Activated CD4-positive, alpha-beta T cell treated with anti-CD3 and anti-CD28 coated beads, Interleukin-10, Interleukin-2, amounts not matched to agents 100 ng/mL and 50 ng/mL, durations not matched to agents 16 hours and 8 hours (primary cell): ENCODE data around the gene NECAB3.
"Not testable (repeated sequence)": the region's sequence is repeated elsewhere in the genome, so short reads cannot be mapped to it uniquely, and the experiment has no call there.

Source experiments
- DNase-seq: peaks from one replicate; pipeline ENCODE4 v3.0.0-alpha.2; 2020

Gene NECAB3, protein sequence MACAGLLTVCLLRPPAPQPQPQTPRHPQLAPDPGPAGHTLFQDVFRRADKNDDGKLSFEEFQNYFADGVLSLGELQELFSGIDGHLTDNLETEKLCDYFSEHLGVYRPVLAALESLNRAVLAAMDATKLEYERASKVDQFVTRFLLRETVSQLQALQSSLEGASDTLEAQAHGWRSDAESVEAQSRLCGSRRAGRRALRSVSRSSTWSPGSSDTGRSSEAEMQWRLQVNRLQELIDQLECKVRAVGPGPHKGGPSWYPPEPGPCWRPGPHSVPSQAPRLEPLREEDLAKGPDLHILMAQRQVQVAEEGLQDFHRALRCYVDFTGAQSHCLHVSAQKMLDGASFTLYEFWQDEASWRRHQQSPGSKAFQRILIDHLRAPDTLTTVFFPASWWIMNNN

DNA sequence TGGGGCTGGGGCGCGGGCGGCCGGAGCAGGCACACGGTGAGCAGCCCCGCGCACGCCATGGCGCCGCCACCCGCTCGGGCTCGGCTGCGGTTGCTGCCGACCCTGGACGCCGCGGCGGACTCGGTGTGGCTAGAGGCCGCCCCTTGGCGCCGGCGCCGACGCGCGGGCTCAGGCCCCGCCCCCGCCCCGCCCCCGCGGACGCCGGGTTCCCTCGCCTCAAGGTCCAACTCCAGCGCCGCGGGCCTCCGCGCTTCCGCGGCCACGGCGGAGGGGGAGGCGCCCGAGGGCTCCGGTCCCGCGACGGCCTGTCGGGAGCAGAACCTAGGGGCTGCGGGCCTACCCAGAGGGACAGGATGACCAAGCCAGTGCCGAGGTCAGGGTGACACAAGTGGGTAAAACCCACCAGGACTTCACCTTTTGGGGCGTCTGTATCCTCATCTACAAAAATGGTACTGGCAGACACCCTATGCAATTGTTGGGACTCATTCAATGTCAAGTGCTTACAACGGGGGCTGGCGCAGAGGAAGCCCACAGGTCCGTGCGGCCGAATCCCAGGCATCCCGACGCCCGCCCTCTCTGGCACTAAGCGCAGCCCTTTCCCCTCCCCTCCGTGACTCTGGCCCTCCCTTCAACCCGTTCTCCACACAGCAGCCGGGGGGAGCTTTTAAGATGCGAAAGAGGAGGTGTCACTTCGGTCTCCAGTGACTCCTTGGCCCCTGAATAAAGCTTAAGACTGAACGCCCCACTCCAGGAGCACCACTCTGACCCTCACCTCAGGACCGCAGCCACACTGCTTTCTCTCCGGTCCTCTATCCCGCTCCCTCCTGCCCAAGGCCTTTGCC is at the start of gene NECAB3:
NECAB3 (minus strand) TSS at position 135 of the 842 bp plus-strand sequence; CDS start at position 59, 76 bp downstream.
- peak; percentile 78 for DNase-seq

DNA sequence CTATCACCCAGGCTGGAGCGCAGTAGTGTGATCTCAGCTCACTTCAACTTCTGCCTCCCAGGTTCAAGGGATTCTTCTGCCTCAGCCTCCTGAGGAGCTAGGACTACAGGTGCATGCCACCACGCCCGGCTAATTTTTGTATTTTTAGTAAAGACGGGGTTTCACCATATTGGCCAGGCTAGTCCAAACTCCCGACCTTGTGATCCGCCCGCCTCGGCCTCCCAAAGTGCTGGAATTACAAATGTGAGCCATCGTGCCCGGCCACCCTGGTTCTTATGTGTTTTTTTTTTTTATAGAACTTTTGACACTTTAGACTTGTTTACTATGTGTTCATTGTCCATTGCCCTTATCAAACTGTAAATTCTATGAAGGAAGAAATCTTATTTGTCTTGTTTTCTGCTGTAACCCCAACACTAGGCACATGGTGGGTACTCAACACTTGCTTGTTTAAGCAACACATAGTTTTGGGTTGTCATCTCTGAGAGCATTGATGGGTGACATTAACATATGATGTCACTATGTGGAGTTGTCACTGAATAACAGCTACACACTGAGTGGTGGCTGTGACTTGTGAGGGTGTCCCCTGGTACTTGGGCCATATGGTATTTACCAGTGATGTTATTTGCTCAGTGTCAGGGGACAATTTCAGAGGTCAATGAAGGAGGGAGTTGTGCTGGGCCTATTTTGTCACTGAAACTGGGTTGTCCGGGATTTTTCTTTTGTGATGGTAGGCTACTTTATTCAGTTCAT is 47.3 kb upstream of the NECAB3 start:
- no peak for DNase-seq

DNA sequence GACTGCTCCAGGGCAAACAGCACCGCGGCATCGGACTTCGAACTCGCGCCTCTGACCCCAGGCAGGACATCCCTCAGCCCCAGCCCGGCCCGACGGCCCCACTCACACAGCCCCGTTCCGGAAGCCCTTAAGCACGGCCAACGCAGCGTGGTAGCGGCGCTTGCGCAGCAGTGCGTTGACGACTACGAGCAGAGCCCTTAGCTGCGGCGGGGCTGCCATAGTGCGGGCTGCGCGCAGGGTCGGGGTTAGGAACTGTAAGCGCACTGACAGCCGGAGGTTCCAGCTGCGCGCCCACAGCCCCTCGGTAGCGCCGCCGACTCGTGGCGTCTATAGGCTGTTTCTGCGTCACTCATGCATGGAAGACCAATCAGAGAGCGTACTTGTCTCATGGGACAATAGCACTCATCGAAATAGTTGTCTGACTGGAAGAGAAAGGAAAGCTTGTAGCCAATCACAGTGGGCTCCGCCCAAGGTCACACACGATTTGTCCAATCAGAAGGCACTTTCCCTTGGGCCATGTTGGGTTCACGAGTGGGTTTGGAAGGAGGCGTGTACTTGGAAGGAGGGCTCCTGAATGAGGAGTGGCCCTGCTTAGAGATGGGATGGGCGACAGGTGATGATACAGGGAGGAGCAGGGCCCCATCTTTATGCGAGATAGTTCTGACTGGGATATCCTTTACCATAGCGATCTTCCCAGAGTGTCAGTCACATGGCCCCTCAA is 45.9 kb upstream of the NECAB3 start, which contains the start of gene PXMP4:
PXMP4 (minus strand) TSS at position 322 of the 721 bp plus-strand sequence; CDS start at position 219, 103 bp downstream.
- DNase-seq, result peak; percentile 97

DNA sequence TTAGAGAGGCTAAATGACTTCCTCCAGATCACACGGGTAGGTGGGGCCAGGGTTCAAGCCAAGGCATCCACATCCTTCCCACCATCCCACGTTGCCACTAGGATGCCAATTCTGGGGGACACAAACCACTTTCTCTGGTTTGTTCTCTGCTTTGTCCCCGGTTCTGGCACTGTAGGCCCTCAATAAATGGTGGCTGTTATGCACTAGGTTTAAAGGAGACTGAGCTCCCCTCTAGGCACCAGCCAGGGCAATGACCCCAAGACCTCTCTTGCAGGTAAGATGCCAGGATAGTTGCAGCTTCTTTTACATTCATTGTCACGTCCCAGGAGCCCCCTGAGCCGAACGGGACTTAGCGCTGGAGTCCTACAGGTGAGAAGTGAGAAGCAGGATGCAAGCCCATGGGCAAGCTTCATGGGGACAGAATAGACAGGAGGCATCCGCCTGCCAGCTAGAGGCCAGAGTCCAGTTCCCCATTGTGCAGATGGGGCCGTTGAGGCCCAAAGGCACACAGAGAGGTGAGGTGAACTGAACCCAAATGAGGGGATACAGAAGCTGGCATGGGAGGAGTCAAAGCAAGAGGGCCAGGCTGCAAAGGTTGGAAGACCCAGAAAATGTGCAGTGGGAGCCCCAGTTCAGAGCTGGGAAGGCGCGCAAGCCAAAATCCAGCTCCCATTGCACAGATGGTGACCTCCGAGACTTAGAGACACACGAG is 45.2 kb upstream of the NECAB3 start:
- DNase-seq, result peak; percentile 22

DNA sequence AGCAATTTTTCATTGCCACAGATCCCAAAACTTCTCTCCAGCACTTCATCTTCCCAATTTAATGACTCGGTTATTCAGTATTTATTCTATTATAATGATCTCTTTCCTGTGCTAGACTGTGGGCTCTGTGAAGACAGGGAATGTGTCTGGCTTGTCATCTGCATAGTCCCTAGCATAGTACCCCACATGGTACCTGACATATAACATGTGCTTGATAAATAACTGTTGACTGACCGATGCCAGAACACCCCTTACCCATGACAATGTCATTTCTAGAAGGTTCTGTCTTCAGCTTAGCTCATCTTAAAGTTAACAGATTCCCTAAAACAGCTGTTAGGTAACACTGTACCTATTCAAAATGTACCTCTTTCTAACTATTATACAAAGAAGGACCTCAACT is 42.3 kb upstream of the NECAB3 start:
- no peak for DNase-seq

DNA sequence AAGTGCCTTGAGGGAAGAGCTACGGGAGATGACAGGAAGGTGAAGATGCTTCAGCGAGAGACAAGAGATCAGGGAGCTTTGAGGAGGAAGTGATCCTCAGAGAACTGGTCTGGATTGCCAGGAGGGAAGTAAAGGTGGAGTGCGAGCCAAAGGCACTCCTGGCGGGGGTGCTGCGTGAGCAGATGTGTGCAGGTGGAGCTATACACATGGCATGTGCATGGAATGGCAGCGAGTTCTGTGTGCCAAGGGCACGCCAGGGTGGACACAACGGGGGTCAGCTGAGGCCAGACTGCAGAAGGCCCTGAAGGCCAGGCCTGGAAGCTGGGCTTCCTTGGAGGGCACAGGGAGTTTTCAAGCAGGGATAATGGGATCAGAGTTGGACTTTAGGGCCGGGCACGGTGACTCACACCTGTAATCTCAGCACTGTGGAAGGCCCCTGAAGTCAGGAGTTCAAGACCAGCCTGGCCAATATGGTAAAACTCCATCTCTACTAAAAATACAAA is 39.7 kb upstream of the NECAB3 start:
- DNase-seq, result no peak

DNA sequence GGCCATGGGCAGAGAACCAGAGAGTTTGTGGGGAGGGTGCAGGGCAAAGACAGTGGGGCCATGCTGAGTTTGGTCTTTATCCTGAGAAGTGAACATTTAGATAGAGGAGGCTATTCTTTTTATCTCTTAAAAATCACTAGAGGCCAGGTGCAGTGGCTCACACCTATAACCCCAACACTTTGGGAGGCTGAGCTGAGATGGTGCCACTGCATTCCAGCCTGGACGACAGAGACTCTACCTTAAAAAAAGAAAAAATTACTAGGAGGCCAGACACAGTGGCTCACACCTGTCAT is 37.2 kb upstream of the NECAB3 start:
- no peak for DNase-seq

DNA sequence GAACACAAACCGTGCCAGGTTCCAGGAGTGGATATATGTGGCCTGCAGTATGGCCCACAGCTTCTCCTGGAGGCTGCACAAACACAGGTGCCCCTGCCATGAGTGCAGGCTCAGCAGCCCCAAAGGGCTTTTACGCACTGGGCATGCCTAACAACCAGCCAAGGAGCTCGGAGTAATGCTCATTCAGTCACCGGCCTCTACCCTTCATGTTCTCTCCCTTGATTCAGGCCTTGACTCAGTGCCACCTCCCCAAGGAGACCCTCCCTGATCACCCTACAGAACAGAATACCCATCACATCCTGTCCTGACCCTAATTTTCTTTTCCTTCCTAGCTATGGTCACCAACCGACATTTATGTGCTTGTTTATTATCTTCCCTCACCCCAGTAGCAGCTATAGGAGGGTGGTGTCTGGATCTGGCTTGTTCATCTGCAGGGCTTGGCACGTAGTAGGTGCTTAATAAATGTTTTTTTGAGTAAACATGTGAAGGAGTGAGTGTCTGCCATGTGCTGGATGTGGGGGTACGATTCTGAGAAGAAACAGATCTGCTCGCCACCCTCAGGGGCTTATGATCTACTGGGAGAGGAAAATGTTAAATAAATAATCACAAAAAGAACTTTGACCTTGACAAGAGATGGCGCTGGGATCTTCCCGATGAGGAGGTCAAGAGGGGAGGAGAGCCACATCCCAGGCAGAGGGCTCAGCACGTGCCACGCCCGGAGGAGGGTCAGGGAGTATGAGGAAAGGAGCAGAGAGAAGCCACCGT is 36.6 kb upstream of the NECAB3 start:
- DNase-seq, result no peak

DNA sequence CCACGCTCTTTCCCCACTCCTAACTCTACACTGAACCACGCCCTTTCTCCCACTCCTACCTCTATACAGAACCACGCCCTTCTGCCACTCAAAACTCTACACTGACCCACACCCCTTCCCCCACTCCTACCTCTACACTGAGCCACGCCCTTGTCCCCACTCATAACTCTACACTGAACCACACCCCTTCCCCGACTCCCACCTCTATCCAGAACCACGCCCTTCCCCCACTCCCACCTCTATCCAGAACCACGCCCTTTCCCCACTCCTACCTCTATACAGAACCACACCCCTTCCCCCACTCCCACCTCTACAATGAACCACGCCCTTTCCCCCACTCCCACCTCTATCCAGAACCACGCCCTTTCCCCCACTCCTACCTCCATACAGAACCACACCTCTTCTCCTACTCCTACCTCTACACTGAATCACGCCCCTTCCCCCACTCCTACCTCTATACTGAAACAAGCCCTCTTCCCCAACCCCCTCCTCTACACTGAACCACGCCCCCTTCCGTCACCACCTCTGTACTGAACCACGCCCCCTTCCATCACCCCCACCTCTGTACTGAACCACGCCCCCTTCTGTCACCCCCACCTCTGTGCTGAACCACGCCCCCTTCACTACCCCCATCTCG is 35.8 kb upstream of the NECAB3 start:
- DNase-seq, result no peak

DNA sequence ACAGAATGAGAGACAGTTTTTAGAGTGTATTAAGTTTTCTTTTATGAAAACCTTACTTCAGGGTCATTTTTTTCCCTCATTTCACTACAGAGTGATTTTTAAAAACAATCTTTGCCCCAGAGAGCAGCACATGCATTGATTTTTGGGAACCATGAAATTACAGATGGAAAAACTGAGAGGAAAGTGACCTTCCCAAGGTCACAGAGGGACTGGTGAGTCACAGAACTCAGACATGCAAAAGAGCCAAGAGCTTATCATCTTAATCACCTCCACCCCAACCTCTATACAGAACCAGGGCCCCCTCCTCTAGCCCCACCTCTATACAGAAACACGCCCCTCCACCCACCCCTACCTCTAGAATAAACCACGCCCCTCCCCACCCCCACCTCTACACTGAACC is 35.2 kb upstream of the NECAB3 start:
- DNase-seq, result no peak

DNA sequence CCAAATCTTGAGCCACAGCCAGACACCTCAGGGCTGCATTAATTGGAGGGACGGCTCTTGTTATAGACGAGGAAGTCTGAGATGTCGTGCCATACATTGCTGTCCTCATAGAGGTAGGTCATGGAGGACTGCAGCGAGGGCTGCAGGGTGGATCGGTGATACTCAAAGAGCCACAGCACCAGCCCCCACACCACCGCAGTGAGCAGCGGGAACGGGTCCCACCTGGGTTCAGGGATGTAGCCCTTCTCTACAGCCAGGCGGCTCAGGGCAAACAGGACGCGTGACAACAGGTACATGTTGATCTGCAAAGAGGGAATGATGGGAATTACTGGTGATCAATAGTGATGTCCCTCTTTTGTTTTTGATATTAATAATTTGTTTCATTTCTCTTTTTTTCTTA is 33.4 kb upstream of the NECAB3 start:
- DNase-seq, result no peak

DNA sequence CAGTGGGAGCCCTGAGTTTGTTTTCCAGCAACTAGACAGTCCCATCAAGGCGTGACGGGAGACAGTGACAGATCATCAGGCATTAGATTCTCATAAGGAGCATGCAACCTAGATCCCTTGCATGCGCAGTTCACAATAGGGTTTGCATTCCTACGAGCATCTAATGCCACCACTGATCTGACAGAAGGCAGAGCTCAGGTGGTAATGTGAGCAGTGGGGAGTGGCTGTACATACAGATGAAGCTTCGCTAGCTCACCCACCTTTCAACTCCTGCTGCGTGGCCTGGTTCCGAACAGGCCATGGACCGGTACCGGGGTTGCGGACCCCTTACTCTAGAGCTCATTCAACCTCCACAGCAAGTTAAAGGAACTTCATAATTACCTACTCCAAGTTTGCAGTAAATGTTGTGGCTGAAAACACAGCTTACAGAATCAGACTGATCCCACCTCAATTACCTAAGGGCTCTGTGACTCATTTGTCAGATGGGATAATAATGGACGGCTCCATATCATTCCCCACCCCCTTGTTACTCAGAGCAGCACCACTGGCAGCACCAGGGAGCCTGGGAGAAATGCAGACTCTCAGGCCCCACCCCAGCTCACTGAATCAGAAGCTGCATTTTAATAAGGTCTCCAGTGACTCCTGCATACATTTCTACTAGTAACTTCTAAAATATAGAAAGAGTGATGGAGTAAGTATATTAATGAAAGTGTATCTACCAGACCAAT is 30.1 kb upstream of the NECAB3 start:
- DNase-seq, result no peak

DNA sequence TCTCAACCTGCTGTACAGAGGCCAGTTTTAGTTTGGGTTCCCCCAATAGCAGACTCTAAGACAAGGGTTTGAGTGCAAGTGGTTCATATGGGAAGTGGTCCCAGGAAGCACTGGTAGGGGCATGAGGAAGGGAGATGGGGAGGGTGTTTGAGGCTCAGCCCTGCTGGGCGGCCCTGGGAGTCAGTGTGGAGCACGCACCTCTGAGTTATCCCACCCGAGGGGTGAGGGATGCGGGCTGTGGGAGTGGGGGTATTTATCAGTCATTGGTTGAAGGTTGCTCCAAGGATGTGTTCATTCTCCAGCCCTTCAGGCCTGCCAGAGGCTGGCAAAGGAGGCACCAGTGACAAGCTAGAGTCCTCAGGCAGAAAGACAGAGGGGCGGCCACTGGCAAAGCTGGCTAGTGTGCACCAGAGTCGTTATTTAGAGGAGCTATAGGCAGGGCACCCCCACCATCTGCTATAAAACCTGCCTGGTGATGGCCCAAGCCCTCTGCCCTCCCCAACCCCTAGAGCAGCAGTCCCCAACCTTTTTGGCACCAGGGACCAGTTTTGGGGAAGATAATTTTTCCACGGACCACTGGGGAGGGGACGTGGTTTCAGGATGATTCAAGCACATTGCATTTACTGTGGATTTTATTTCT is 29.4 kb upstream of the NECAB3 start:
- DNase-seq, result no peak

DNA sequence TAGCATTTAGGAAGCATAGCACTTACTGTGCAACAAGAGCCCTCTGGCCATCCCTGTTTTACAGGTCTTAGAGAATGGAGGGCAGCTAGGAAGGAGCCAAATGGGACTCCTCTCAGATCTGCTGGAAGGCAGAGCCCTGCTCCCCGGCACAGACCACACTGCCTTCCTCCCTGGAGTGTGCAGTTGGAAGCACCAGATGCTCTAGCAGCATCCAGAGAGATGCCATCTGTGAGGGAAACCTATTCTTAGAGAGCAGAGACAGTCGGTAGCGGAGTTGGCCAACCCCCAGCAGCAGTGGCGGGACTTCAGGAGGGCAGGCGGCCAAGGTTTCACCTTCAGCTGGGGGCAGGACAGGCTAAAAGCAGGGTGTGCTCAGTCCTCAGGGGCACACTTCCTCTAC is 28.6 kb upstream of the NECAB3 start:
- no peak for DNase-seq

DNA sequence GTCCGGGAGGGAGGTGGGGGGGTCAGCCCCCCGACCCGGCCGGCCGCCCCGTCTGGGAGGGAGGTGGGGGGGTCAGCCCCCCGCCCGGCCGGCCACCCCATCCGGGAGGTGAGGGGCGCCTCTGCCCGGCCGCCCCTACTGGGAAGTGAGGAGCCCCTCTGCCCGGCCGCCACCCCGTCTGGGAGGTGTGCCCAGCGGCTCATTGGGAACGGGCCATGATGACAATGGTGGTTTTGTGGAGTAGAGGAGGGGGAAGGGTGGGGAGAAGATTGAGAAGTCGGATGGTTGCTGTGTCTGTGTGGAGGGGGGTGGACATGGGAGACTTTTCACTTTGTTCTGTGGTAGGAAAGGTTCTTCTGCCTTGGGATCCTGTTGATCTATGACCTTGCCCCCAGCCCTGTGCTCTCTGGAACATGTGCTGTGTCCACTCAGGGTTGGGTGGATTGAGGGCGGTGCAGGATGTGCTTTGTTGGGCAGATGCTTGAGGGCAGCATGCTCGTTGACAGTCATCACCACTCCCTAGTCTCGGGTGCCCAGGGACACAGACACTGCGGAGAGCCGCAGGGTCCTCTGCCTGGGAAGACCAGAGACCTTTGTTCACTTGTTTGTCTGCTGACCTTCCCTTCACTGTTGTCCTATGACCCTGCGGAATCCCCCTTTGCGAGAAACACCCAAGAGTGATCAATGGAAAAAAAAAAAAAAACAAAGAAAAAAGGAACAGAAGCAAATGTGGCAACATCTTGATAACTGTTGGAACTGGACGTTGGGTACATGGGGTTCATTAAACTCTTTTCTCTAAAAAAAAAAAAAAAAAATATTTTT is 27.6 kb upstream of the NECAB3 start:
- DNase-seq, result no peak

DNA sequence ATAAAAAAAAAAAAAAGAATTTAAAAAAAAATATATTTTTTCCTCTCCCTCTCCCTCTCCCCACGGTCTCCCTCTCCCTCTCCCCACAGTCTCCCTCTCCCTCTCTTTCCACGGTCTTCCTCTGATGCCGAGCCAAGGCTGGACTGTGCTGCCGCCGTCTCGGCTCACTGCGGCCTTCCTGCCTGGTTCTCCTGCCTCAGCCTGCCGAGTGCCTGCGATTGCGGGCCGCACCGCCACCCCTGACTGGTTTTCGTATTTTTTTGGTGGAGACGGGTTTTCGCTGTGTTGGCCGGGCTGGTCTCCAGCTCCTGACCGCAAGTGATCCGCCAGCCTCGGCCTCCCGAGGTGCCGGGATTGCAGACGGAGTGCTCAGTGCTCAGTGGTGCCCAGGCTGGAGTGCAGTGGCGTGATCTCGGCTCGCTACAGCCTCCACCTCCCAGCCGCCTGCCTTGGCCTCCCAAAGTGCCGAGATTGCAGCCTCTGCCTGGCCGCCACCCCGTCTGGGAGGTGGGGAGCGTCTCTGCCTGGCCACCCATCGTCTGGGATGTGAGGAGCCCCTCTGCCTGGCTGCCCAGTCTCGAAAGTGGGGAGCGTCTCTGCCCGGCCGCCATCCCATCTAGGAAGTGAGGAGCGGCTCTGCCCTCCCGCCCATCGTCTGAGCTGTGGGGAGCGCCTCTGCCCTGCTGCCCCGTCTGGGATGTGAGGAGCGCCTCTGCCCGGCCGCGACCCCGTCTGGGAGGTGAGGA is 26.6 kb upstream of the NECAB3 start:
- DNase-seq, result not testable (repeated sequence)

DNA sequence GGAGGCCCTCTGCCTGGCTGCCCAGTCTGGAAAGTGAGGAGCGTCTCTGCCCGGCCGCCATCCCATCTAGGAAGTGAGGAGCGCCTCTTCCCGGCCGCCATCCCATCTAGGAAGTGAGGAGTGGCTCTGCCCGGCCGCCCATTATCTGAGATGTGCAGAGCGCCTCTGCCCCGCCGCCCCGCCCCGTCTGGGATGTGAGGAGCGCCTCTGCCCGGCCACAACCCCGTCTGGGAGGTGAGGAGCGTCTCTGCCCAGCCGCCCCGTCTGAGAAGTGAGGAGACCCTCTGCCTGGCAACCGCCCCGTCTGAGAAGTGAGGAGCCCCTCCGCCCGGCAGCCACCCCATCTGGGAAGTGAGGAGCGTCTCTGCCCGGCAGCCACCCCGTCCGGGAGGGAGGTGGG is 24.7 kb upstream of the NECAB3 start:
- not testable (repeated sequence) for DNase-seq

DNA sequence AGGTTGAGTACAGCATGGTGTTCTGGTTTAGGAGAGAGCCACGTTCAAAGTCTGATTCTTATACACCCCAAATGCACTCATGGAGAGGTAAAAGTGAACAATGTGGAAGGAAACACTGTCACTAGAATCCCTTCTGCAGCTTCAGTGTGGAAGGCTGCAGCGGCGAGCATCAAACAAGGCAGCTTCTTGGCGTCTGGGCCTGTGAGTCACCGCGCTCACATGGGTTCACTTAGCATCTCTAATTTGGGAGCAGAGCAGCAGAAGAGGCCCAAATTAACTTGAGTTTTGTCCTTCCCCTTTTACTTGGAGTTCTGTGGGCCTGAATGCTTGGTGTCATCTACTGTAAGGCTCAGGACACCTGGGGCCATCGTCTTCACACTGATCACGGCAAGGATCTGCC is 22.9 kb upstream of the NECAB3 start:
- no peak for DNase-seq
